Vagina (tissue), 2 donors: Measurements from ENCODE around the gene ARHGEF17. TPM values are rescaled to one million over a fixed set of nuclear protein-coding genes. Genes with fewer than 3 reads are reported as not detected.

Source experiments
- DNase-seq, 2 donors: peaks; one replicate each; pipeline ENCODE4 v3.0.0-alpha.2; 2017; ENCODE audit errors: extremely low spot score in 2 of 2
- H3K27ac ChIP-seq: fragments of 200-600 bp; sonication (generic); one replicate; pipeline ENCODE4 v1.5.1; 2019
- H3K27me3 ChIP-seq: fragments of 200-600 bp; sonication (generic); one replicate; pipeline ENCODE4 v1.5.1; 2019
- H3K36me3 ChIP-seq, 2 donors: fragments of 200-600 bp; sonication (generic); one replicate each; pipeline ENCODE4 v1.5.1; 2017 to 2019
- H3K4me1 ChIP-seq: fragments of 200-600 bp; sonication (generic); one replicate; pipeline ENCODE4 v1.5.1; 2019
- H3K4me3 ChIP-seq, 2 donors: fragments of 200-600 bp; sonication (generic); 1 replicate in 1 of 2; 2 replicates in 1 of 2; pipeline ENCODE4 v1.5.1; 2016 to 2019
- H3K9me3 ChIP-seq: fragments of 200-600 bp; sonication (generic); one replicate; pipeline ENCODE4 v1.5.1; 2019
- CTCF ChIP-seq, 3 experiments: fragments of 450-650 bp in 2 of 3; fragments of 200-600 bp in 1 of 3; sonication (generic) in 1 of 3; IDR thresholded peaks; one replicate each; pipeline ENCODE4 v1.5.1; 2017 to 2019; ENCODE audit warnings: antibody characterized with exemption in 3 of 3, mild to moderate bottlenecking in 2 of 3, moderate library complexity in 2 of 3
- POLR2A ChIP-seq, 2 donors: fragments of 450-650 bp; IDR thresholded peaks; one replicate each; pipeline ENCODE4 v1.6.1; 2017; ENCODE audit warnings: antibody characterized with exemption in 2 of 2, mild to moderate bottlenecking in 2 of 2, moderate library complexity in 2 of 2
- POLR2AphosphoS5 ChIP-seq, 2 donors: sonication (generic); formaldehyde crosslinking; IDR thresholded peaks; one replicate each; pipeline ENCODE4 v1.9.0; 2017; ENCODE audit warnings: antibody characterized with exemption in 2 of 2, mild to moderate bottlenecking in 2 of 2, low read depth in 1 of 2; ENCODE audit not compliant: insufficient read depth in 1 of 2
- intact Hi-C: fragments of 100-400 bp; cut with DNase I; formaldehyde crosslinking; loops from one replicate; pipeline ENCODE4 v1.15.1; 2023
- total RNA-seq: library from RNA; depleted of rRNA; stranded (reverse); fragments of >200 nt; gene quantifications from one replicate; pipeline ENCODE4 v1.2.3, GENCODE V29; 2016

The ARHGEF17 gene
- total RNA-seq, 1 donor from 2014 or later = 32.9 TPM

- DNase-seq = no peak
- Histone ChIP-seq H3K4me1 (peaks cover 54% of the 10 kb centered on the region), H3K36me3 (no peaks in the 10 kb centered on the region), H3K27ac (no peak overlapping the region), H3K27me3 (no peaks in the 10 kb centered on the region), H3K4me3 (no peak overlapping the region), H3K9me3 (no peaks in the 10 kb centered on the region)
- no peak for TF ChIP-seq POLR2A (IDR thresholded peaks at IDR 0.05)
- no peak for TF ChIP-seq CTCF (IDR thresholded peaks at IDR 0.05)
- no peak for TF ChIP-seq POLR2AphosphoS5 (IDR thresholded peaks at IDR 0.05; ENCODE audit: insufficient read depth in 1 of 2, low read depth in 1 of 2)
- intact Hi-C loops = no loop called here
These were observed 74.1 kb downstream of the ARHGEF17 start for GRCh38 chr11:73382183-73382582.

- H3K4me1 ChIP-seq = peaks cover 54% of the 10 kb centered on the region
- TF ChIP-seq POLR2AphosphoS5 (IDR thresholded peaks at IDR 0.05; ENCODE audit: insufficient read depth in 1 of 2, low read depth in 1 of 2) (no peak), CTCF (IDR thresholded peaks at IDR 0.05) (no peak), POLR2A (IDR thresholded peaks at IDR 0.05) (no peak)
- no peaks in the 10 kb centered on the region for H3K27me3 ChIP-seq
- intact Hi-C loops = no loop called here
- no peak overlapping the region for H3K4me3 ChIP-seq
- H3K36me3 ChIP-seq = no peaks in the 10 kb centered on the region
- no peaks in the 10 kb centered on the region for H3K9me3 ChIP-seq
- H3K27ac ChIP-seq = no peak overlapping the region
- no peak for DNase-seq
These were observed 74.7 kb downstream of the ARHGEF17 start for GRCh38 chr11:73382747-73383146.

- Histone ChIP-seq H3K36me3 (no peaks in the 10 kb centered on the region), H3K4me1 (peaks cover 61% of the 10 kb centered on the region), H3K27ac (no peak overlapping the region), H3K27me3 (no peaks in the 10 kb centered on the region), H3K4me3 (no peak overlapping the region), H3K9me3 (no peaks in the 10 kb centered on the region)
- intact Hi-C loops = no loop called here
- no peak for DNase-seq
- TF ChIP-seq POLR2AphosphoS5 (IDR thresholded peaks at IDR 0.05; ENCODE audit: insufficient read depth in 1 of 2, low read depth in 1 of 2) = no peak
- TF ChIP-seq POLR2A (IDR thresholded peaks at IDR 0.05) = no peak
- no peak for TF ChIP-seq CTCF (IDR thresholded peaks at IDR 0.05)
These were observed 75.4 kb downstream of the ARHGEF17 start for GRCh38 chr11:73383249-73384124.

GRCh38 chr11:73384125-73384441 is 76.0 kb downstream of the ARHGEF17 start:
- no peak for DNase-seq
- Histone ChIP-seq H3K4me1 (peaks cover 67% of the 10 kb centered on the region), H3K4me3 (no peak overlapping the region), H3K27ac (no peak overlapping the region), H3K9me3 (no peaks in the 10 kb centered on the region), H3K27me3 (no peaks in the 10 kb centered on the region), H3K36me3 (no peaks in the 10 kb centered on the region)
- intact Hi-C loops = no loop called here
- no peak for TF ChIP-seq POLR2A (IDR thresholded peaks at IDR 0.05)
- no peak for TF ChIP-seq CTCF (IDR thresholded peaks at IDR 0.05)
- no peak for TF ChIP-seq POLR2AphosphoS5 (IDR thresholded peaks at IDR 0.05; ENCODE audit: insufficient read depth in 1 of 2, low read depth in 1 of 2)

GRCh38 chr11:73384531-73384871 is 76.4 kb downstream of the ARHGEF17 start:
- H3K27me3 ChIP-seq = no peaks in the 10 kb centered on the region
- H3K27ac ChIP-seq = no peak overlapping the region
- TF ChIP-seq POLR2AphosphoS5 (IDR thresholded peaks at IDR 0.05; ENCODE audit: insufficient read depth in 1 of 2, low read depth in 1 of 2) (no peak), CTCF (IDR thresholded peaks at IDR 0.05) (no peak), POLR2A (IDR thresholded peaks at IDR 0.05) (no peak)
- H3K4me3 ChIP-seq = no peak overlapping the region
- no peaks in the 10 kb centered on the region for H3K36me3 ChIP-seq
- no peak for DNase-seq
- no peaks in the 10 kb centered on the region for H3K9me3 ChIP-seq
- peaks cover 71% of the 10 kb centered on the region for H3K4me1 ChIP-seq
- intact Hi-C loops = no loop called here
